Keratinocyte (primary cell): Measurements from ENCODE around the gene CPA4. TPM values are rescaled to one million over a fixed set of nuclear protein-coding genes. Genes with fewer than 3 reads are reported as not detected.

ENCODE experiments used
- DNase-seq: peaks from one replicate; pipeline ENCODE4 v3.0.0-alpha.2; 2011; ENCODE audit warnings: low read depth, missing footprints, low spot score
- FAIRE-seq: peaks from 2 replicates; lab custom pipeline; 2011; peaks lifted over from hg19 to GRCh38; lab: Jason Lieb, UNC
- H2AFZ ChIP-seq: 2 replicates; pipeline ENCODE4 v1.6.0; 2012; ENCODE audit warnings: low read length, control low read depth, inconsistent platforms; ENCODE audit not compliant: control insufficient read depth
- H3K27ac ChIP-seq: 2 replicates; pipeline ENCODE4 v1.5.1; 2011; ENCODE audit warnings: low read length; ENCODE audit not compliant: control insufficient read depth, insufficient read depth
- H3K27me3 ChIP-seq: 3 replicates; pipeline ENCODE4 v1.6.0; 2011; ENCODE audit warnings: low read length; ENCODE audit not compliant: control insufficient read depth, insufficient read depth; ENCODE audit errors: extremely low read depth
- H3K36me3 ChIP-seq, 2 experiments: 2 replicates in 1 of 2; 3 replicates in 1 of 2; pipeline ENCODE4 v1.5.1; 2011; ENCODE audit warnings: low read length in 2 of 2, mild to moderate bottlenecking in 1 of 2; ENCODE audit not compliant: control insufficient read depth in 2 of 2, insufficient read depth in 2 of 2; ENCODE audit errors: extremely low read depth in 1 of 2
- H3K4me1 ChIP-seq: 3 replicates; pipeline ENCODE4 v1.5.1; 2011; ENCODE audit warnings: low read length; ENCODE audit not compliant: control insufficient read depth, insufficient read depth; ENCODE audit errors: extremely low read depth
- H3K4me2 ChIP-seq: 3 replicates; pipeline ENCODE4 v1.6.0; 2011; ENCODE audit warnings: low read depth, low read length; ENCODE audit not compliant: control insufficient read depth, insufficient read depth; ENCODE audit errors: extremely low read depth
- H3K4me3 ChIP-seq, 3 experiments: fragments of 200-600 bp in 1 of 3; sonication (generic) in 1 of 3; 2 replicates in 2 of 3; 3 replicates in 1 of 3; pipeline ENCODE4 v1.5.1; 2011 to 2016; ENCODE audit warnings: low read length in 3 of 3, mild to moderate bottlenecking in 3 of 3, control low read depth in 2 of 3, inconsistent platforms in 1 of 3, low read depth in 1 of 3, mixed read lengths in 1 of 3, mixed run types in 1 of 3, moderate library complexity in 1 of 3; ENCODE audit not compliant: control insufficient read depth in 2 of 3, insufficient read depth in 2 of 3; ENCODE audit errors: extremely low read depth in 1 of 3
- H3K79me2 ChIP-seq: 2 replicates; pipeline ENCODE4 v1.6.0; 2012; ENCODE audit warnings: low read length; ENCODE audit not compliant: control insufficient read depth, insufficient read depth
- H3K9ac ChIP-seq: 3 replicates; pipeline ENCODE4 v1.6.0; 2011; ENCODE audit warnings: low read length; ENCODE audit not compliant: control insufficient read depth, insufficient read depth; ENCODE audit errors: extremely low read depth
- H3K9me1 ChIP-seq: 3 replicates; pipeline ENCODE4 v1.6.0; 2011; ENCODE audit warnings: low read length; ENCODE audit not compliant: control insufficient read depth, insufficient read depth; ENCODE audit errors: extremely low read depth
- H3K9me3 ChIP-seq: 2 replicates; pipeline ENCODE4 v1.5.1; 2012; ENCODE audit warnings: low read depth, low read length; ENCODE audit not compliant: control insufficient read depth
- H4K20me1 ChIP-seq: 3 replicates; pipeline ENCODE4 v1.6.0; 2011; ENCODE audit warnings: low read length; ENCODE audit not compliant: control insufficient read depth, insufficient read depth; ENCODE audit errors: extremely low read depth
- EZH2 ChIP-seq: IDR thresholded peaks from one replicate; pipeline ENCODE4 v1.6.1; 2012; ENCODE audit warnings: inconsistent platforms, mild to moderate bottlenecking, low read length, moderate library complexity
- dilution Hi-C: fragments of 300-500 bp; cut with MboI; formaldehyde crosslinking; loops from one replicate; pipeline ENCODE4 v1.7.0; 2020; ENCODE audit warnings: low sequenced_read_pairs; ENCODE audit not compliant: extremely low pct_ligation_motif_present
- polyA plus RNA-seq, 5 experiments: library from polyadenylated mRNA; depleted of rRNA in 3 of 5; stranded (reverse) in 3 of 5; stranded (forward) in 1 of 5; unstranded in 1 of 5; fragments of >200 nt; gene quantifications; 1 replicate in 1 of 5; 2 replicates in 3 of 5; 3 replicates in 1 of 5; pipeline versions ENCODE4 v1.2.1 to v1.2.3, GENCODE V29; 2011 to 2012; ENCODE audit warnings: missing spikeins in 2 of 5, low read depth in 1 of 5, low replicate concordance in 1 of 5
- TF ChIP-seq, protein P1 (sequence below), 3 experiments: IDR thresholded peaks in 1 of 3; conservative IDR thresholded peaks in 1 of 3; optimal IDR thresholded peaks in 1 of 3; 2 replicates in 2 of 3; 3 replicates in 1 of 3; pipeline versions ENCODE3 to v1.5.1; 2011; ENCODE audit warnings: low read length in 3 of 3, mild to moderate bottlenecking in 3 of 3, moderate library complexity in 2 of 3, control low read depth in 1 of 3, inconsistent platforms in 1 of 3; ENCODE audit not compliant: insufficient read depth in 2 of 3; ENCODE audit errors: extremely low read depth in 1 of 3

CPA4 gene
- polyA plus RNA-seq, 1 donor (not counting 4 experiments of a cell fraction or from before 2014, with no cell fraction given), result 248 TPM

DNA sequence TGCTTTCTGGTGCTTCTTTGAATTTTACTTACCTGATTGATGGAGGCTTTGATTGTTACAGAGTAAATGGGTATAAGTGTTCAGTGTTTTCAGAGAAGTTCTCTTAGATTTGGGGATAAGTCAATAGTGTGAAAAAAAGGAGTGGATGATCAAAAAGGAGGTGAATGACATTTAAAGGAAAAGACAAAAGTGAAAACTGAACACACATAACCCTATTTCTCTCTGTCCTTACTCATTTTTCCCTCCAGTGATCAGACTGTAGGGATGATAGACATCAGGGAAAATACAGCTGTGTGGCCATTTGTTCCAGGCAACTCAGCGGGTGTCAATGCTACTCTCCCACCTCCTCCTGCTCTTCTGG is 26.0 kb upstream of the CPA4 start:
- Histone ChIP-seq H3K4me3 (no peak overlapping the region), H4K20me1 (no peaks in the 10 kb centered on the region), H3K9ac (no peak overlapping the region), H2AFZ (no peak overlapping the region), H3K4me1 (peaks cover 4% of the 10 kb centered on the region), H3K27ac (no peak overlapping the region), H3K4me2 (no peak overlapping the region), H3K36me3 (no peaks in the 10 kb centered on the region), H3K79me2 (no peaks in the 10 kb centered on the region), H3K27me3 (no peaks in the 10 kb centered on the region), H3K9me1 (no peaks in the 10 kb centered on the region), H3K9me3 (no peaks in the 10 kb centered on the region)
- no peak for DNase-seq
- dilution Hi-C loops, result no loop called here
- no peak for FAIRE-seq
- TF ChIP-seq, protein P1, sequence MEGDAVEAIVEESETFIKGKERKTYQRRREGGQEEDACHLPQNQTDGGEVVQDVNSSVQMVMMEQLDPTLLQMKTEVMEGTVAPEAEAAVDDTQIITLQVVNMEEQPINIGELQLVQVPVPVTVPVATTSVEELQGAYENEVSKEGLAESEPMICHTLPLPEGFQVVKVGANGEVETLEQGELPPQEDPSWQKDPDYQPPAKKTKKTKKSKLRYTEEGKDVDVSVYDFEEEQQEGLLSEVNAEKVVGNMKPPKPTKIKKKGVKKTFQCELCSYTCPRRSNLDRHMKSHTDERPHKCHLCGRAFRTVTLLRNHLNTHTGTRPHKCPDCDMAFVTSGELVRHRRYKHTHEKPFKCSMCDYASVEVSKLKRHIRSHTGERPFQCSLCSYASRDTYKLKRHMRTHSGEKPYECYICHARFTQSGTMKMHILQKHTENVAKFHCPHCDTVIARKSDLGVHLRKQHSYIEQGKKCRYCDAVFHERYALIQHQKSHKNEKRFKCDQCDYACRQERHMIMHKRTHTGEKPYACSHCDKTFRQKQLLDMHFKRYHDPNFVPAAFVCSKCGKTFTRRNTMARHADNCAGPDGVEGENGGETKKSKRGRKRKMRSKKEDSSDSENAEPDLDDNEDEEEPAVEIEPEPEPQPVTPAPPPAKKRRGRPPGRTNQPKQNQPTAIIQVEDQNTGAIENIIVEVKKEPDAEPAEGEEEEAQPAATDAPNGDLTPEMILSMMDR (optimal IDR thresholded peaks at IDR 0.05 in 1 of 3, IDR thresholded peaks at IDR 0.05 in 1 of 3, conservative IDR thresholded peaks at IDR 0.05 in 1 of 3; ENCODE audit: extremely low read depth in 1 of 3, insufficient read depth in 2 of 3, low read length in 3 of 3), result no peak
- no peak for TF ChIP-seq EZH2

DNA sequence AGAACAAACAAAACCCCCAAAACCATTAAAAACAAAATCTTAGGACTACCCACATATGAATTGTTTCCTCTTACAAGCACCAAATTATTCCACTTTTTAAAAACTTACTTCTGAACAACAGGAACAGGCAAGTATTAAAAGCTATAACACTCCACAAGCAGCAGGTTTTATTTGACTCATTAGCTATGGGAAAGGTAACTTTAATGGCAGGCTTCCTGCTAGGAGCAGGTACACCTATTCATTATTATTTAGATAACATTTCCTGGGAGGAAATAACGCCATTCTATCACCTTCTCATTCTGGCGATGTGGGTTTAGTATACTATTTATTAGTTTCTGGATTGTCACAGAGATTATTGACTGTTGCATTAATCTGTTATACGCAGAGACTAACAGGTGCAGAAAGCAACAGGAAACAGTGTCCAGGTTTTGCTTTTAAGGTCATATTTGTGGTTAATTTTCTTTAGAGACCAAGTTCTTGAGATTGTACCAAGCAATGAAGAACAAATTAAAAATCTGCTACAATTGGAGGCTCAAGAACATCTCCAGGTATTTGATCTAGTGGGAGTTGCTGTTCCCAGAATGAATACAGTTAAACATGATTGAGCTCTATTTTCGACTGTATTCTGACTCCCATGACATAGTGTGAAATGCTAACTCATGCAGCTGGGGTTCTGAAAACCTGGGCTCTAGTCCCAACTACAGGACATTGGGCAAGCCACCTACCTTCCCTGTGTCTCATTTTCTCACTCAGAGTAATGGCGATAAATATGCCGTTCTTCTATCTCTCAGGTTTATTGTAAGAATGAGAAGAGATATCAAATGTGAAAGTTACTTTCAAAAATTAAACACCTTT is 24.3 kb upstream of the CPA4 start:
- H3K36me3 ChIP-seq, result no peaks in the 10 kb centered on the region
- H3K4me3 ChIP-seq, result no peak overlapping the region
- H4K20me1 ChIP-seq, result no peaks in the 10 kb centered on the region
- no peak overlapping the region for H3K4me2 ChIP-seq
- dilution Hi-C loops, result no loop called here
- H3K9me3 ChIP-seq, result no peaks in the 10 kb centered on the region
- H3K9ac ChIP-seq, result no peak overlapping the region
- TF ChIP-seq, protein P1 (optimal IDR thresholded peaks at IDR 0.05 in 1 of 3, IDR thresholded peaks at IDR 0.05 in 1 of 3, conservative IDR thresholded peaks at IDR 0.05 in 1 of 3; ENCODE audit: extremely low read depth in 1 of 3, insufficient read depth in 2 of 3, low read length in 3 of 3), result no peak
- peaks cover 17% of the 10 kb centered on the region for H3K4me1 ChIP-seq
- no peak overlapping the region for H3K27ac ChIP-seq
- H3K9me1 ChIP-seq, result no peaks in the 10 kb centered on the region
- DNase-seq (no peak), FAIRE-seq (no peak)
- no peaks in the 10 kb centered on the region for H3K79me2 ChIP-seq
- no peaks in the 10 kb centered on the region for H3K27me3 ChIP-seq
- H2AFZ ChIP-seq, result no peak overlapping the region
